HK-2 (cell line): ENCODE data around the gene BIRC5.
"Not testable (repeated sequence)": the region's sequence is repeated elsewhere in the genome, so short reads cannot be mapped to it uniquely, and the experiment has no call there.

Source experiments
- DNase-seq: peaks from one replicate; pipeline ENCODE4 v3.0.0-alpha.2; 2018; ENCODE audit not compliant: unreplicated experiment

Gene BIRC5

GRCh38 chr17:78214016-78214705, at the start of gene BIRC5:
BIRC5 (plus strand) TSS chr17:78214253; CDS start chr17:78214317, 64 bp downstream.
- DNase-seq: peak; percentile 86

GRCh38 chr17:78164748-78165607, 49.1 kb upstream of the BIRC5 start:
- no peak for DNase-seq

- no peak for DNase-seq
Measured at GRCh38 chr17:78166416-78166815, 47.6 kb upstream of the BIRC5 start.

GRCh38 chr17:78168242-78168902, 45.7 kb upstream of the BIRC5 start, which contains the start of gene SYNGR2:
SYNGR2 (plus strand) TSS chr17:78168581; CDS start chr17:78168617, 36 bp downstream.
- peak; percentile 74 for DNase-seq

DNA sequence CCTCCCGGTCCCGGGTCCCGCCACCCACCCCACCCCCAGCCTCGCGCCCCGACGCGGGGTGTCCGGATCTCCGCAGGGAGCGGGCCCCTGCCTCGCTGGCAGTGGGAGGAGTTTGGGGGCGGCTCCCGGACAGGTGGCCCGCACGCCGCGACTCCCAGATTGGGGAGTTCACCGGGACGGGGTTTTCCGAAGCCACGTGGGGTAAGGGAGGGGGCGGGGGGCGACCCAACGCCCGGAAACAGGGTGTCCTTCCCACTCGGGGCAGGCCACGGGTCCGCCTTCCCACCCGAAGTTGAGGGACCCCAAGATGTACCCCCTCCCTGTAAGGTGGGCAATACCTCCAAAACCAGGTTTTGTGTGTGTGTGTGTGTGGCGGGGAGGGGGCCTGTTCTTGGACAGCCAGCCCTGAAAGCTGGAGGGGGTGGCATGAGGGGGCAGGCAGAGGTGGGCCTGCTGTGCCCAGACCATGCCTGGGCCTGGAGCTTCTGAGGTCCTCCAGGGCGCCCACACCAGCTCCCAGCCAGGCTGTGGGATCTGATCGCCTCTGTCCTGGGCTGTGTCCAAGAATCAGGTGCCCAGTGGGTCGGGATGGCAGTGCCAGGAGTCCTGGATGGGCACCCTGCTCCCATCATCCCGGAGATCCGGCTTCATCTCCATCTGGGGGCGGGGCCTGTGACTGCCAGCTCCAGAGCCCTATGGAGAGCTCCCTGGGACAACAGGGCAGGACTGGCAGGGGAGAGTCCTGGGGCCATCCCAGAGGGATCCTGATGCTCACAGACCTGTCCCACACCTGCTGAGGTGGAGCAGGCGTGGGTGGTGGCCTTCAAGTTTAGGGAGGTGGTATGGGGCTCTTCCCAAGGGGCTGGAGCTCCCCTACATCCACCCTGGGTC, 44.9 kb upstream of the BIRC5 start:
- peak; percentile 70 for DNase-seq

DNA sequence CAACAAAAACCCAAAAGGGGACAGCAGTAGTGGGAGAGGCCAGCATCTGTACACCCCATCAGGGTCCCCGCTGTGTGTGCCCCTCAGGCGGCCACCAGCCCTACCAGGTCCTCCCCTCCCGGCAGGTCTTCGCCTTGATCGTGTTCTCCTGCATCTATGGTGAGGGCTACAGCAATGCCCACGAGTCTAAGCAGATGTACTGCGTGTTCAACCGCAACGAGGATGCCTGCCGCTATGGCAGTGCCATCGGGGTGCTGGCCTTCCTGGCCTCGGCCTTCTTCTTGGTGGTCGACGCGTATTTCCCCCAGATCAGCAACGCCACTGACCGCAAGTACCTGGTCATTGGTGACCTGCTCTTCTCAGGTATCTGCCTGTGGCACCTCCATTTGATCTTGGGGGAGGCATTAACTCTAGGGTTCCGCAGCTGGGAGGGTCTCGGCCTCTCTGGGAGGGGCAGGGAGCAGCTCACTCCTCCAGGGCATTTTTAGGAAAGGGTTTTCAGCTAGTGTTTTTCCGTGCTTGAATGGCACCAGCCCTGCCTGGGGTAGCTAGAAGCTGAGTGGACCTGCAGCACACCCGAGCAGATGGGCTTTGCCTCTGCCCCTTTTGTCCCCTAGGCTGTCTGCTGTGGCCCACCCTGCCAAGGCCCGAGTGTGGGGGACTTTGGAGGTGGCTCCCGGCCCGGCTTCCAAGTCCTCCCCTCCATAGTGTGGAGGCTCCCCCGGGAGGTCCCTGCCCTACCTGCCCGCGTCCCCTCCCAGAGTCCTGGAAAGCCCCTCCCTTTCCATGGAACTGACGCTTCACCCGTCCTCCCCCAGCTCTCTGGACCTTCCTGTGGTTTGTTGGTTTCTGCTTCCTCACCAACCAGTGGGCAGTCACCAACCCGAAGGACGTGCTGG, 43.1 kb upstream of the BIRC5 start:
- no peak for DNase-seq

- not testable (repeated sequence) for DNase-seq
Measured at GRCh38 chr17:78171591-78172248, 42.3 kb upstream of the BIRC5 start.

DNA sequence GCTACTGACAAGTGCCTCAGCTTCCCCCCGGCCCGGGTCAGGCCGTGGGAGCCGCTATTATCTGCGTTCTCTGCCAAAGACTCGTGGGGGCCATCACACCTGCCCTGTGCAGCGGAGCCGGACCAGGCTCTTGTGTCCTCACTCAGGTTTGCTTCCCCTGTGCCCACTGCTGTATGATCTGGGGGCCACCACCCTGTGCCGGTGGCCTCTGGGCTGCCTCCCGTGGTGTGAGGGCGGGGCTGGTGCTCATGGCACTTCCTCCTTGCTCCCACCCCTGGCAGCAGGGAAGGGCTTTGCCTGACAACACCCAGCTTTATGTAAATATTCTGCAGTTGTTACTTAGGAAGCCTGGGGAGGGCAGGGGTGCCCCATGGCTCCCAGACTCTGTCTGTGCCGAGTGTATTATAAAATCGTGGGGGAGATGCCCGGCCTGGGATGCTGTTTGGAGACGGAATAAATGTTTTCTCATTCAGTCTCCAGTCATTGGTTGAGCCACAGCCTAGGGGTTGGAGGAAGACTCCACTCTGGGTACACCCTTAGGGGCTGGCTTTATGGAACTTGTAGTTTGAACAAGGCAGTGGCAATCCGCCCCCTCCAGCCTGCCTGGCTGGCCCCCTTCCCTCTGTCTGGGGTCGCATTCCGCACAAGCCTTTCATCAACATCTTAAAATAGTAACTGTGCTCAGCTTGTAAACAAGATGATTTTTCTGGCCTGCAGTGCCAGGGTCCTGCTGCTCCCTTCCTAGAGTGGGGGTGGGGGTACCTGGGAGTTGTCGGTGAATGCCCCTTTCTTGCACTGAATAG, 41.6 kb upstream of the BIRC5 start:
- no peak for DNase-seq

- no peak for DNase-seq
Measured at GRCh38 chr17:78173097-78173715, 40.8 kb upstream of the BIRC5 start.

- DNase-seq: no peak
Measured at GRCh38 chr17:78174346-78174869, 39.6 kb upstream of the BIRC5 start.

DNA sequence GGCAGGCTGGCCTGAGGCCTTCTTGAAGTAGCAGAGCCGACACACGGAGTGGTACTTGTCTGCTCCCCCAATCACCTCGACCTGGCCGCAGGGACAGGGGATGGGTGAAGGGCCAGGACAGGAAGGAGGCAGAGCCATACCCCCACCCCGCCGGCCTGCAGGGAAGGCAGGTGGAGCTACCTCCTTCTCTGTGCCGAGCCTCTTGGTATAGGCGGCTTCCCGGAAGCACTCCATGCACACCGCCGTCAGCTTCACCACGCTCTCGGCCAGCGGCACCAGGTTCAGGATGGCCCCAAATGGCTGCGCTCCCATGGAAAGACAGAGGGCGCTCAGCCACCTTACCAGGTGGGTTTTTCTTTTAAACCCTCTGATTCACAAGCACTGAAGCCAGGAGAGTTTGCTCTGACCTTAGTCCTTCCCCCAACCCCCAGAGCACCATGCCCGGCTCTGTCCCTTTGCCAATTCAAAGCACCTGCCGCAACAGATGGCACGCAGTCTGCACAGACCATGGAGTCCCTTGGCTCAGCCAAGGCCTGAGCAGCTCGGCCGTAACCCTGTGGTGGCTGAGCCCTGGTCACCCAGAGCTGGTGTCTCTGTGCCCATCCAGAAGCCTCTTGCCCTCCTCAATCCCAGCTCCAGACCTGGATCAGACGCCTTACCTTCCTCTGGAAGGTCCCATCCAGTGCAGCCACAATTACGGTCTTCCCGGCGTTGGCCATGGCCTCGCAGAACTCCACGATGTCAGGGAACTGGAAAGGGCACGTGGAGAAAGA, 39.0 kb upstream of the BIRC5 start:
- DNase-seq: no peak

DNA sequence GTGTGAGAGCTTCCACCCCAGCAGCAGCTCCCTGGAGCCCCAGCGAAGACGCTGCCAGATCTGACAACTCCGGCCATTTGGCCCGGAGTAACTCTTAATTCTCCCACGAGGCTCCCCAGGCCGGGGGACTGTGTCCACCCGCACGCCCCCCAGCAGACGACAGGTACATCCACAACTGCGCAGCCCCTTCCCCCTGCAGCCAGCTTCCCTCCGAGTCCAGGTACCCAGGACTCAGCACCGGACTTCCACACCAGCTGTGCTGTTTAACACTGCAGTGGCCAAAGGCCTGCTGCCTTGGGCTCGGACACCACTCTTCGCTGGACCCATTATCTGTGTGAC, 38.4 kb upstream of the BIRC5 start:
- no peak for DNase-seq

DNA sequence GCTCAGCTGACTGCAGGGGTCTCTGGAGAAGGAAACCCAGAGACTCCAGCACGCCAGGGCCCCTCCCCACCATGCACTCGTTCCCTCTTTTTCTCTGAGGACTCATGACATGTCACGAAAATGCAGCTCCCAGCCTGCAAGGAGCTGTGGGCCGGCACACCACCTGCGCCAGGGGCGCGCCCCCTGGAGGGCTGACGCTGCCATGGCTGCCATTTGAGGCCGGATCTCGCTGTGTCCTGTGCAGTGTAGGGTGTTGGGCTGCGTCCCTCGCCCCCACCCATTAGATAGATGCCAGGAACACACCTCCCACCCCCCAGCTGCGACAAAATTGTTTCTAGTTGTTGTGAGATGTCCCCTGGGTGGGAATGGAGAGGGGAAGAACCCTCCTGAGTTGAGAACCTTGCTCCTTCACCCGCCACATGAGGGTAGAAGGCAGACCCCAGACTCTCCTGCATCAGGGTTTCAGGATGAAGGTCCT, 37.5 kb upstream of the BIRC5 start:
- no peak for DNase-seq

GRCh38 chr17:78179372-78179771, 34.7 kb upstream of the BIRC5 start:
- no peak for DNase-seq

DNA sequence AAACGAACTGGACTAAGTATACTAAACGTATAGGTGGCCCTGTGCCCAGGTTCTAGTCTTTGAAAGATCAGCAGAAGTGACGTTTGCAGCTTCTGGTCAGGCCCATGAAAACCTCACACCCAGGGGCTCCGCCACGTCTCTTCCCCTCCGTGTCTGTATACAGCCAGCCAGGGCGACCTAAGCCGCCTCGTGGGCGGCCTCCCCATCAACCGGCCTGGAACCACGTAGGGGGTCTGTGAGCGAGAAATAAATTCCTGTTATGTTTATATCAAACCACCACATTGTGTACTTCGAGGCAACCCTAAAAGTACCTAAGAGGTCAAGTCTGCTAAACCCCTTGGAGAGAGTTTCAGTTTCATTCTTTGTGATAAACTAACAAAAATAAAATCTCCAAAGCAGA, 34.0 kb upstream of the BIRC5 start:
- DNase-seq: no peak

DNA sequence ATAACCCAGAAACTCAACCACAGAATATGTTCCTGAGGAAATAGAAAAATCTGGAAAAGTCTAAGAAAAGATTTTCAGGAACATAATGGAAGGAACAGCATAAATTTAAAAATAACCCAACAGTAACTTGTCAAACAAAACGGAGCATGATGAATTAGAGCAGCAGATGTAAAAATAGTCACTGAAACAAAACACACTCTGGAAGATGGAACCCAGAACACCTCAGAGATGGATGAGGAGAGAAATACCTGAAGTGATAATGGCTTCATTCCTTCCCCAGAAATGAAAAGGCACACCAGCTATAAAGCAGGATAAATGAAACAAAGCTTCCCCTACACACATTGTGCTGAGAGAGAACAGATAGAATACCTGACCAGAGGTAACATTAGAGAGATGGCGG, 33.5 kb upstream of the BIRC5 start:
- no peak for DNase-seq

DNA sequence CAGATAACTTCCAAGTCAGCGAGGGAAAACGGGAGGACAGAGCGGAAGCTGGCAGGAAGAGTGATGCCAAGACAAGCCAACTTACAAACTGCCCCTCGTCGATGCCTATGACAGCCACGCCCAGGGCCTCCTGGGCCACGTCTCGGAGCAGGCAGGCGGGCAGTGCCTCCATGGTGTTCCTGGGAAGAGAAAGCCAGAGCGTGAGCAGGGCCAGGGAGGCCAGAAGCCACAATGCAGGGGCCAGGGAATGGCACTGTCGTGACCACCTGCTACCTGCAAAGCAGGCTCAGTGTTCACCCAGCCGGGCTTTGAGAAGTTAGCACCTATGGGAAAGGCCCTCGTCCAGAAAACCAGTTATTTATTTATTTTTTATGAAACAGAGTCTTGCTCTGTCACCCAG, 31.5 kb upstream of the BIRC5 start:
- DNase-seq: no peak

- DNase-seq: no peak
Measured at GRCh38 chr17:78183916-78184315, 30.1 kb upstream of the BIRC5 start.
